Left lung (tissue), 10 donors: Measurements from ENCODE around the gene RNF32. TPM values are rescaled to one million over a fixed set of nuclear protein-coding genes. Genes with fewer than 3 reads are reported as not detected.

Experiments
- ATAC-seq: fragments of 200-7000 bp; cut with Tn5 transposase; one replicate; pipeline ENCODE4 v1.9.1; 2020; ENCODE audit warnings: moderate library complexity
- DNase-seq, 4 donors: peaks; one replicate each; pipeline ENCODE4 v3.0.0-alpha.2; 2013 to 2020
- H3K27ac ChIP-seq, 2 donors: fragments of 200-600 bp; sonication (generic) in 1 of 2; one replicate each; pipeline versions ENCODE4 v1.5.0 to v1.8.0; 2020 to 2021
- H3K27me3 ChIP-seq, 2 donors: fragments of 200-600 bp; sonication (generic) in 1 of 2; one replicate each; pipeline versions ENCODE4 v1.5.0 to v1.8.0; 2020 to 2021
- H3K36me3 ChIP-seq, 2 donors: fragments of 200-600 bp; sonication (generic) in 1 of 2; one replicate each; pipeline versions ENCODE4 v1.5.0 to v1.8.0; 2020 to 2021
- H3K4me1 ChIP-seq, 2 donors: fragments of 200-600 bp; one replicate each; pipeline ENCODE4 v1.8.0; 2021
- H3K4me3 ChIP-seq, 2 donors: fragments of 200-600 bp; sonication (generic) in 1 of 2; one replicate each; pipeline versions ENCODE4 v1.5.0 to v1.8.0; 2020 to 2021; ENCODE audit warnings: mild to moderate bottlenecking in 1 of 2
- H3K9me3 ChIP-seq, 2 donors: fragments of 200-600 bp; sonication (generic) in 1 of 2; one replicate each; pipeline versions ENCODE4 v1.5.0 to v1.8.0; 2020 to 2021
- CTCF ChIP-seq, 2 donors: fragments of 200-600 bp; sonication (generic) in 1 of 2; IDR thresholded peaks; one replicate each; pipeline versions ENCODE4 v1.5.0 to v1.8.0; 2021; ENCODE audit warnings: antibody characterized with exemption in 2 of 2
- intact Hi-C, 2 donors: fragments of 100-400 bp; cut with DNase I; formaldehyde crosslinking; loops; one replicate each; pipeline versions ENCODE4 v1.11.2 to v1.14.2; 2022
- polyA plus RNA-seq, 6 donors: library from polyadenylated mRNA; unstranded; fragments of 120-200 nt; gene quantifications; one replicate each; pipeline ENCODE4 v1.2.1, GENCODE V29; 2013; ENCODE audit not compliant: insufficient read length in 6 of 6
- total RNA-seq, 2 donors: library from RNA; stranded (reverse); fragmentation: NEBNext Ultra II Directional; extraction: Animal tissue kit (Norgen Biotek cat#: 25700); gene quantifications; one replicate each; pipeline ENCODE4 v1.2.1, GENCODE V29; 2021
- donor health status: DM: no; HTN: yes; CAD: no.
- donor health status: DM: no; HTN: no; CAD: no.

RNF32 gene
- total and polyA plus RNA-seq, 8 donors = 0.85 to 7.3 (median 5.1) TPM

- ATAC-seq = no peak
- Histone ChIP-seq H3K27me3 (no peaks in the 10 kb centered on the region), H3K4me3 (no peak overlapping the region), H3K9me3 (no peaks in the 10 kb centered on the region), H3K36me3 (peaks cover 0 to 28% of the 10 kb centered on the region in 2 donors), H3K4me1 (no peaks in the 10 kb centered on the region), H3K27ac (no peak overlapping the region)
- DNase-seq = no peak
- TF ChIP-seq CTCF (IDR thresholded peaks at IDR 0.05) = no peak
- intact Hi-C loops = no loop called here
These were observed 26.0 kb downstream of the RNF32 start for GRCh38 chr7:156666368-156667109.

- Histone ChIP-seq H3K9me3 (no peaks in the 10 kb centered on the region), H3K4me1 (no peaks in the 10 kb centered on the region), H3K4me3 (no peak overlapping the region), H3K27me3 (no peaks in the 10 kb centered on the region), H3K36me3 (peaks cover 0 to 30% of the 10 kb centered on the region in 2 donors), H3K27ac (no peak overlapping the region)
- TF ChIP-seq CTCF (IDR thresholded peaks at IDR 0.05) = no peak
- no peak for DNase-seq
- ATAC-seq = no peak
- intact Hi-C loops = no loop called here
These were observed 26.5 kb downstream of the RNF32 start for GRCh38 chr7:156667110-156667426.

- Histone ChIP-seq H3K27ac (no peak overlapping the region), H3K36me3 (peaks cover 0 to 41% of the 10 kb centered on the region in 2 donors), H3K4me1 (no peaks in the 10 kb centered on the region), H3K4me3 (no peak overlapping the region), H3K9me3 (no peaks in the 10 kb centered on the region), H3K27me3 (no peaks in the 10 kb centered on the region)
- no peak for DNase-seq
- intact Hi-C loops = no loop called here
- no peak for ATAC-seq
- no peak for TF ChIP-seq CTCF (IDR thresholded peaks at IDR 0.05)
These were observed 27.7 kb downstream of the RNF32 start for GRCh38 chr7:156668130-156668741.

GRCh38 chr7:156669035-156669828 is 28.7 kb downstream of the RNF32 start:
- peaks cover 0 to 41% of the 10 kb centered on the region in 2 donors for H3K36me3 ChIP-seq
- no peak for TF ChIP-seq CTCF (IDR thresholded peaks at IDR 0.05)
- no peaks in the 10 kb centered on the region for H3K27me3 ChIP-seq
- H3K9me3 ChIP-seq = no peaks in the 10 kb centered on the region
- no peak overlapping the region for H3K4me3 ChIP-seq
- no peak overlapping the region for H3K27ac ChIP-seq
- no peak for ATAC-seq
- intact Hi-C loops = no loop called here
- no peaks in the 10 kb centered on the region for H3K4me1 ChIP-seq
- no peak for DNase-seq

- intact Hi-C loops = no loop called here
- ATAC-seq (no peak), DNase-seq (no peak)
- Histone ChIP-seq H3K4me3 (no peak overlapping the region), H3K4me1 (no peaks in the 10 kb centered on the region), H3K27ac (no peak overlapping the region), H3K36me3 (peaks cover 0 to 72% of the 10 kb centered on the region in 2 donors), H3K9me3 (no peaks in the 10 kb centered on the region), H3K27me3 (no peaks in the 10 kb centered on the region)
- no peak for TF ChIP-seq CTCF (IDR thresholded peaks at IDR 0.05)
These were observed 32.9 kb downstream of the RNF32 start for GRCh38 chr7:156673454-156673853.
